Epithelial cell of proximal tubule (primary cell): Measurements from ENCODE around the gene MALSU1. TPM values are rescaled to one million over a fixed set of nuclear protein-coding genes. Genes with fewer than 3 reads are reported as not detected.

Source experiments
- DNase-seq: peaks from one replicate; pipeline ENCODE4 v3.0.0-alpha.2; 2011; ENCODE audit warnings: low read depth
- H3K4me3 ChIP-seq: 2 replicates; pipeline ENCODE4 v1.5.1; 2011; ENCODE audit warnings: low read depth, mild to moderate bottlenecking, low read length
- CTCF ChIP-seq: conservative IDR thresholded peaks from 2 replicates; pipeline ENCODE4 v1.5.1; 2012; ENCODE audit warnings: low read depth, mild to moderate bottlenecking, low read length
- total RNA-seq: library from RNA; depleted of rRNA; stranded (reverse); fragments of >200 nt; gene quantifications from 2 replicates; pipeline ENCODE4 v1.2.3, GENCODE V29; 2015

MALSU1 gene
- total RNA-seq, 1 donor from 2014 or later: 97.4 TPM

- TF ChIP-seq CTCF: no peak
- DNase-seq: no peak
- no peak overlapping the region for H3K4me3 ChIP-seq
These were observed 59.1 kb downstream of the MALSU1 start for GRCh38 chr7:23358152-23358674.

Other genes starting within 250 kb of the MALSU1 start
- 40.8 and 47.4 TPM in 2 replicates for gene KLHL7, start 193.6 kb upstream of the MALSU1 start, total RNA-seq
- 22.2 and 62.5 TPM in 2 replicates for gene NUP42, start 117.3 kb upstream of the MALSU1 start, total RNA-seq
- 10.6 and 10.9 TPM in 2 replicates for gene GPNMB, start 52.6 kb upstream of the MALSU1 start, total RNA-seq
- gene IGF2BP3, start 171.2 kb downstream of the MALSU1 start, total RNA-seq: 42.4 and 49.3 TPM in 2 replicates
- 23.1 and 28.7 TPM in 2 replicates for gene TRA2A, start 232.6 kb downstream of the MALSU1 start, total RNA-seq